Gastroesophageal sphincter (tissue), 3 donors: ENCODE measurements around the gene RAD18.

ENCODE experiments used
- EP300 ChIP-seq: sonication (generic); formaldehyde crosslinking; IDR thresholded peaks from one replicate; pipeline ENCODE4 v1.6.1; 2017; ENCODE audit warnings: antibody characterized with exemption, mild to moderate bottlenecking
- POLR2A ChIP-seq, 2 donors: fragments of 450-650 bp; IDR thresholded peaks; one replicate each; pipeline ENCODE4 v1.6.1; 2017; ENCODE audit warnings: antibody characterized with exemption in 2 of 2, mild to moderate bottlenecking in 2 of 2, moderate library complexity in 1 of 2
- POLR2AphosphoS5 ChIP-seq: sonication (generic); formaldehyde crosslinking; IDR thresholded peaks from one replicate; pipeline ENCODE4 v1.6.1; 2017; ENCODE audit warnings: antibody characterized with exemption
- TF ChIP-seq, protein P1 (sequence below), 4 experiments: fragments of 200-600 bp in 2 of 4; fragments of 450-650 bp in 2 of 4; sonication (generic) in 1 of 4; IDR thresholded peaks; one replicate each; pipeline ENCODE4 v1.5.1; 2017 to 2019; ENCODE audit warnings: antibody characterized with exemption in 4 of 4, mild to moderate bottlenecking in 2 of 4, moderate library complexity in 2 of 4

DNA sequence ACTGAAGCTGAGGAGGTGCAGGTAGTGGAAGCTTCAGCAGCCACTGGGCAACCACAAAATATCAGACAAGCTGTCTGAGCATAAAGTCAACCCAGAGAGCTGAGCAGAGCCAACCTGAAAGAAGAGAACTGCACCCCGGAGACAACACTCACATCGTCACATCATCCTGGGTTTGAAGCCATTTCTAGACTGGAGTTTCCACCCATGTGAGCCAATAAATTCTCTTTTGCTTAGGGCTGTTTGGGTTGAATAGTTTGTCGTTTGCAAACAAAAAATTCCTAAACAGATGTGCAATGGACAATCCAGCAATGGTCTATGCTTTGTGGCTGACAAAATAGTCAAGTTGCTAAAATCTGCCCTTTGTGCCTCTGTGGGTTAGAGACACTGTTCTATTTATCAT is 15.3 kb upstream of the RAD18 start:
- TF ChIP-seq, protein P1, sequence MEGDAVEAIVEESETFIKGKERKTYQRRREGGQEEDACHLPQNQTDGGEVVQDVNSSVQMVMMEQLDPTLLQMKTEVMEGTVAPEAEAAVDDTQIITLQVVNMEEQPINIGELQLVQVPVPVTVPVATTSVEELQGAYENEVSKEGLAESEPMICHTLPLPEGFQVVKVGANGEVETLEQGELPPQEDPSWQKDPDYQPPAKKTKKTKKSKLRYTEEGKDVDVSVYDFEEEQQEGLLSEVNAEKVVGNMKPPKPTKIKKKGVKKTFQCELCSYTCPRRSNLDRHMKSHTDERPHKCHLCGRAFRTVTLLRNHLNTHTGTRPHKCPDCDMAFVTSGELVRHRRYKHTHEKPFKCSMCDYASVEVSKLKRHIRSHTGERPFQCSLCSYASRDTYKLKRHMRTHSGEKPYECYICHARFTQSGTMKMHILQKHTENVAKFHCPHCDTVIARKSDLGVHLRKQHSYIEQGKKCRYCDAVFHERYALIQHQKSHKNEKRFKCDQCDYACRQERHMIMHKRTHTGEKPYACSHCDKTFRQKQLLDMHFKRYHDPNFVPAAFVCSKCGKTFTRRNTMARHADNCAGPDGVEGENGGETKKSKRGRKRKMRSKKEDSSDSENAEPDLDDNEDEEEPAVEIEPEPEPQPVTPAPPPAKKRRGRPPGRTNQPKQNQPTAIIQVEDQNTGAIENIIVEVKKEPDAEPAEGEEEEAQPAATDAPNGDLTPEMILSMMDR (IDR thresholded peaks at IDR 0.05) = no peak
- no peak for TF ChIP-seq POLR2A (IDR thresholded peaks at IDR 0.05)
- TF ChIP-seq POLR2AphosphoS5 = no peak
- no peak for TF ChIP-seq EP300
